HepG2 (cell line): ENCODE results near the gene METTL15. TPM values are rescaled to one million over a fixed set of nuclear protein-coding genes. Genes with fewer than 3 reads are reported as not detected.

ENCODE experiments used
- ATAC-seq: fragments of 200-7000 bp; cut with Tn5 transposase; 3 replicates; pipeline ENCODE4 v1.9.1; 2020; ENCODE audit warnings: mild to moderate bottlenecking, moderate library complexity
- BruUV-seq: library from RNA; stranded (reverse); fragments of 400-500 nt; replicated peaks from 2 replicates; lab custom pipeline; 2021; lab: Mats Ljungman, UMichigan
- CTCF ChIA-PET: fragments of 300-600 bp; formaldehyde crosslinking; extraction: SDS; loops from one replicate; lab custom pipeline; 2021; ENCODE audit warnings: low total read pairs, inconsistent platforms, low intra/inter-chr PET ratio; lab: Yijun Ruan, JAX
- POLR2A ChIA-PET: fragments of 350-600 bp; sonication (Branson Sonifier 250); formaldehyde crosslinking; loops from one replicate; lab custom pipeline; 2020; ENCODE audit warnings: antibody characterized with exemption, inconsistent platforms; lab: Yijun Ruan, JAX
- DNase-seq: peaks from one replicate; pipeline ENCODE4 v3.0.0-alpha.2; 2015; ENCODE audit warnings: low spot score
- FAIRE-seq: peaks from 3 replicates; lab custom pipeline; 2011; peaks lifted over from hg19 to GRCh38; lab: Jason Lieb, UNC
- H2AFZ ChIP-seq: one replicate; pipeline ENCODE4 v1.6.1; 2011; ENCODE audit warnings: low read length, inconsistent platforms
- H3K27ac ChIP-seq: fragments of 300-600 bp; 3 replicates; pipeline ENCODE4 v1.8.0; 2011; ENCODE audit warnings: mixed run types, mild to moderate bottlenecking, mixed read lengths, low read length, inconsistent platforms; ENCODE audit not compliant: insufficient read depth; ENCODE audit errors: extremely low read length
- H3K27me3 ChIP-seq, 2 experiments: fragments of 200-600 bp in 1 of 2; 2 replicates in 1 of 2; 3 replicates in 1 of 2; pipeline versions ENCODE4 v1.6.0 to v1.8.0; 2011; ENCODE audit warnings: low read length in 2 of 2, mild to moderate bottlenecking in 2 of 2, moderate library complexity in 2 of 2, inconsistent platforms in 1 of 2; ENCODE audit not compliant: insufficient read depth in 2 of 2, control insufficient read depth in 1 of 2
- H3K36me3 ChIP-seq, 2 experiments: fragments of 200-600 bp in 1 of 2; replicated peaks in 1 of 2; 2 replicates in 1 of 2; 3 replicates in 1 of 2; pipeline versions ENCODE4 v1.5.1 to v1.8.0; 2011; ENCODE audit warnings: low read length in 2 of 2, inconsistent platforms in 1 of 2; ENCODE audit not compliant: insufficient read depth in 2 of 2, control insufficient read depth in 1 of 2
- H3K4me1 ChIP-seq: 2 replicates; pipeline ENCODE4 v1.5.1; 2012; ENCODE audit warnings: low read length, inconsistent platforms; ENCODE audit not compliant: insufficient read depth
- H3K4me2 ChIP-seq: 2 replicates; pipeline ENCODE4 v1.6.0; 2011; ENCODE audit warnings: low read depth, low read length, inconsistent platforms
- H3K4me3 ChIP-seq, 3 experiments: fragments of 200-600 bp in 1 of 3; sonication (generic), shearing (Covaris generic) in 1 of 3; replicated peaks in 1 of 3; 2 replicates each; pipeline ENCODE4 v1.5.1; 2011 to 2016; ENCODE audit warnings: low read length in 3 of 3, inconsistent platforms in 2 of 3, low read depth in 2 of 3, mild to moderate bottlenecking in 2 of 3, control low read depth in 1 of 3, mixed read lengths in 1 of 3; ENCODE audit not compliant: insufficient read depth in 1 of 3
- H3K79me2 ChIP-seq: one replicate; pipeline ENCODE4 v1.6.1; 2011; ENCODE audit warnings: low read length, inconsistent platforms; ENCODE audit not compliant: insufficient read depth
- H3K9ac ChIP-seq: 2 replicates; pipeline ENCODE4 v1.6.0; 2011; ENCODE audit warnings: mild to moderate bottlenecking, low read depth, low read length, inconsistent platforms; ENCODE audit not compliant: insufficient read depth
- H3K9me3 ChIP-seq: 2 replicates; pipeline ENCODE4 v1.5.1; 2012; ENCODE audit warnings: mild to moderate bottlenecking, low read length
- H4K20me1 ChIP-seq: 2 replicates; pipeline ENCODE4 v1.6.0; 2011; ENCODE audit warnings: inconsistent platforms, mild to moderate bottlenecking, low read length, moderate library complexity; ENCODE audit not compliant: insufficient read depth
- HNF4G ChIP-seq, 2 experiments: sonication (generic) in 1 of 2; formaldehyde crosslinking in 1 of 2; IDR thresholded peaks; 2 replicates each; pipeline versions ENCODE4 v1.4.0 to v1.6.1; 2011 to 2020; ENCODE audit warnings: borderline replicate concordance in 2 of 2, low read depth in 2 of 2, mild to moderate bottlenecking in 2 of 2, low read length in 1 of 2, missing genetic modification reagents in 1 of 2, moderate library complexity in 1 of 2
- HNRNPLL ChIP-seq: fragments of 200-400 bp; formaldehyde crosslinking; IDR thresholded peaks from 2 replicates; pipeline ENCODE4 v1.6.1; 2017; ENCODE audit warnings: mild to moderate bottlenecking, low read depth, low read length; ENCODE audit not compliant: poor library complexity, severe bottlenecking
- HOXA9 ChIP-seq: sonication (generic); formaldehyde crosslinking; IDR thresholded peaks from 2 replicates; pipeline ENCODE4 v1.8.1; 2022; ENCODE audit warnings: missing genetic modification reagents, mild to moderate bottlenecking, moderate library complexity, borderline replicate concordance
- RXRA ChIP-seq: sonication (generic); formaldehyde crosslinking; IDR thresholded peaks from 2 replicates; pipeline ENCODE4 v1.5.1; 2020; ENCODE audit warnings: missing genetic modification reagents
- TCF12 ChIP-seq, 2 experiments: fragments of 450-650 bp in 1 of 2; sonication (generic) in 1 of 2; formaldehyde crosslinking in 1 of 2; IDR thresholded peaks; 2 replicates each; pipeline versions ENCODE4 v1.6.1 to v1.8.0; 2017 to 2022; ENCODE audit warnings: antibody characterized with exemption in 1 of 2, mild to moderate bottlenecking in 1 of 2, missing genetic modification reagents in 1 of 2, moderate library complexity in 1 of 2
- XBP1 ChIP-seq: sonication (generic); formaldehyde crosslinking; IDR thresholded peaks from 2 replicates; pipeline ENCODE4 v1.5.0; 2020; ENCODE audit warnings: missing genetic modification reagents
- ZNF766 ChIP-seq: sonication (generic); formaldehyde crosslinking; IDR thresholded peaks from 2 replicates; pipeline ENCODE4 v1.5.0; 2020; ENCODE audit warnings: missing genetic modification reagents, borderline replicate concordance
- WGBS: methylation state at CpG from one replicate; pipeline ENCODE4 v1.1.6; 2017; ENCODE audit warnings: low lambda C conversion rate; 5-methylcytosine and 5-hydroxymethylcytosine counted together
- in situ Hi-C: cut with HindIII; loops from 2 replicates; pipeline ENCODE4 v1.10.0; 2017; ENCODE audit warnings: low pct_unique_long_range_greater_than_20kb; ENCODE audit not compliant: extremely low pct_ligation_motif_present
- intact Hi-C: fragments of 100-400 bp; cut with micrococcal nuclease; formaldehyde crosslinking; loops from one replicate; pipeline ENCODE4 v1.10.0; 2022; ENCODE audit not compliant: unreplicated experiment
- polyA plus RNA-seq, 8 experiments: library from polyadenylated mRNA; depleted of rRNA in 3 of 8; stranded (reverse) in 7 of 8; unstranded in 1 of 8; fragments of >200 nt; fragmentation: Illumina TruSeq in 4 of 8; extraction: Trizol in 4 of 8; gene quantifications; 2 replicates each; pipeline versions ENCODE4 v1.2.1 to v1.2.3, GENCODE V29; 2011 to 2016; ENCODE audit warnings: low read depth in 4 of 8, missing spikeins in 1 of 8, mixed read lengths in 1 of 8; ENCODE audit not compliant: insufficient read depth in 1 of 8
- total RNA-seq, 5 experiments: library from RNA; depleted of rRNA; stranded (reverse); fragments of >200 nt; fragmentation: Illumina TruSeq; extraction: Trizol; gene quantifications; 2 replicates each; pipeline ENCODE4 v1.2.3, GENCODE V29; 2016; ENCODE audit warnings: low read depth in 1 of 5
- TF ChIP-seq, protein P1 (sequence below): IDR thresholded peaks from 2 replicates; pipeline ENCODE4 v1.6.1; 2016
- TF ChIP-seq, protein P2 (sequence below): sonication (generic); formaldehyde crosslinking; IDR thresholded peaks from 2 replicates; pipeline ENCODE4 v1.8.1; 2023; ENCODE audit warnings: missing genetic modification reagents, mild to moderate bottlenecking, borderline replicate concordance

The METTL15 gene
- total and polyA plus RNA-seq, 2 of the 13 experiments (the other 11 are each of a cell fraction or from before 2014, with no cell fraction given), result 6.5 to 14.0 TPM

DNA sequence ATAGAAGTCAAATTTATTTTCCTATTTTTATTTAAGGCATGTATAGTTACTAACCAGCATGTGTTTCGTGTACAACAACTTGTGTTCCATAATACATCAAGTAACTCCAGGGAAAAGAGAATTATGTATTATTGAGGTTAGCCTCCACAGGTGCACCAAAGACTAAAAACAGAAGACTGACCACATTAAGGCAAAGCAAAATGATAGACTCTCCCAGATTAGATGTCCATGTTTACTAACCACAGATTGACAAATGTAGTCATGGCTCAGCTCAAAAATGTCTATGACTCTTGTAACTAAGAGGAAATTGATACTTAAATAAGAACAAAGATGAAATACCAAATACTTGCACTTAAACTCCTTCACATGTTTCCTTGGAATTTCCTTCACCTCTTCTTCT is 238.5 kb downstream of the METTL15 start:
- no peak overlapping the region for H2AFZ ChIP-seq
- TF ChIP-seq, protein P1, sequence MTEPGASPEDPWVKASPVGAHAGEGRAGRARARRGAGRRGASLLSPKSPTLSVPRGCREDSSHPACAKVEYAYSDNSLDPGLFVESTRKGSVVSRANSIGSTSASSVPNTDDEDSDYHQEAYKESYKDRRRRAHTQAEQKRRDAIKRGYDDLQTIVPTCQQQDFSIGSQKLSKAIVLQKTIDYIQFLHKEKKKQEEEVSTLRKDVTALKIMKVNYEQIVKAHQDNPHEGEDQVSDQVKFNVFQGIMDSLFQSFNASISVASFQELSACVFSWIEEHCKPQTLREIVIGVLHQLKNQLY (CRISPR knock-in tag), result no peak
- TF ChIP-seq XBP1 (CRISPR knock-in tag) (no peak), HNF4G (IDR thresholded peaks at IDR 0.05; ENCODE audit: borderline replicate concordance, low read depth, low read length) (no peak), HNF4G (CRISPR knock-in tag; IDR thresholded peaks at IDR 0.05; ENCODE audit: borderline replicate concordance, low read depth) (no peak), TCF12 (IDR thresholded peaks at IDR 0.05) (no peak), TCF12 (CRISPR knock-in tag; IDR thresholded peaks at IDR 0.05) (no peak), HNRNPLL (no peak), RXRA (no peak), HOXA9 (CRISPR knock-in tag) (no peak), ZNF766 (CRISPR knock-in tag) (no peak)
- TF ChIP-seq, protein P2, sequence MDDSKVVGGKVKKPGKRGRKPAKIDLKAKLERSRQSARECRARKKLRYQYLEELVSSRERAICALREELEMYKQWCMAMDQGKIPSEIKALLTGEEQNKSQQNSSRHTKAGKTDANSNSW, result no peak
- peaks cover 16% of the 10 kb centered on the region for H3K4me1 ChIP-seq
- no peak overlapping the region for H3K4me3 ChIP-seq
- no peaks in the 10 kb centered on the region for H3K9me3 ChIP-seq
- no TSS peak for BruUV-seq
- FAIRE-seq (no peak), ATAC-seq (no peak), DNase-seq (no peak)
- CTCF ChIA-PET, result no interaction called here
- H4K20me1 ChIP-seq, result no peaks in the 10 kb centered on the region
- H3K9ac ChIP-seq, result no peak overlapping the region
- H3K4me2 ChIP-seq, result no peak overlapping the region
- no peaks in the 10 kb centered on the region for H3K79me2 ChIP-seq
- POLR2A ChIA-PET, result no interaction called here
- no peaks in the 10 kb centered on the region for H3K27me3 ChIP-seq
- 91% methylated on average over 1 of the region's 1 CpG for WGBS
- in situ Hi-C loops (no loop called here), intact Hi-C loops (no loop called here)
- no peaks in the 10 kb centered on the region for H3K36me3 ChIP-seq
- H3K27ac ChIP-seq, result no peak overlapping the region
